Measurements from ENCODE around the gene PSAP. TPM values are rescaled to one million over a fixed set of nuclear protein-coding genes. Genes with fewer than 3 reads are reported as not detected.
"Not testable (repeated sequence)": the region's sequence is repeated elsewhere in the genome, so short reads cannot be mapped to it uniquely, and the experiment has no call there.

The PSAP gene
- polyA plus RNA-seq (ENCODE audit: insufficient read length in 12 of 12): 1,000 to 10,000 TPM in 1 of 12 donors, 100 to 1,000 TPM in 11; 304 to 1,035 (median 462) TPM
- long read RNA-seq, donor 1, transcript PSAP-202 (14 exons, 2,872 nt): major isoform, 83 of 298 reads
- long read RNA-seq, donor 1, partial matches to known transcripts: 183 of 298 reads
- long read RNA-seq, donor 1, other reads (novel, unspliced or antisense): 31 of 298 reads
- long read RNA-seq, donor 2, transcript PSAP-202 (14 exons, 2,872 nt): major isoform, 86 of 264 reads
- long read RNA-seq, donor 2, partial matches to known transcripts: 72 of 264 reads
- long read RNA-seq, donor 2, other reads (novel, unspliced or antisense): 105 of 264 reads
- long read RNA-seq, donor 3, transcript PSAP-202 (14 exons, 2,872 nt): major isoform, 28 of 82 reads
- long read RNA-seq, donor 3, partial matches to known transcripts: 32 of 82 reads
- long read RNA-seq, donor 3, other reads (novel, unspliced or antisense): 22 of 82 reads
- long read RNA-seq, donor 4, transcript PSAP-202 (14 exons, 2,872 nt): major isoform, 21 of 303 reads
- long read RNA-seq, donor 4, partial matches to known transcripts: 269 of 303 reads
- long read RNA-seq, donor 4, other reads (novel, unspliced or antisense): 13 of 303 reads
- long read RNA-seq, donor 5: 0 reads
- long read RNA-seq, donor 6, transcript PSAP-202 (14 exons, 2,872 nt): major isoform, 25 of 91 reads
- long read RNA-seq, donor 6, partial matches to known transcripts: 41 of 91 reads
- long read RNA-seq, donor 6, other reads (novel, unspliced or antisense): 24 of 91 reads
- long read RNA-seq, donor 7, transcript PSAP-202 (14 exons, 2,872 nt): major isoform, 26 of 64 reads
- long read RNA-seq, donor 7, partial matches to known transcripts: 21 of 64 reads
- long read RNA-seq, donor 7, other reads (novel, unspliced or antisense): 17 of 64 reads
- long read RNA-seq, donor 8, transcript PSAP-202 (14 exons, 2,872 nt): major isoform, 62 of 236 reads
- long read RNA-seq, donor 8, partial matches to known transcripts: 91 of 236 reads
- long read RNA-seq, donor 8, other reads (novel, unspliced or antisense): 83 of 236 reads
- long read RNA-seq, donor 9, transcript PSAP-202 (14 exons, 2,872 nt): major isoform, 29 of 122 reads
- long read RNA-seq, donor 9, partial matches to known transcripts: 59 of 122 reads
- long read RNA-seq, donor 9, other reads (novel, unspliced or antisense): 33 of 122 reads
- long read RNA-seq, donor 10, transcript PSAP-202 (14 exons, 2,872 nt): major isoform, 61 of 181 reads
- long read RNA-seq, donor 10, partial matches to known transcripts: 59 of 181 reads
- long read RNA-seq, donor 10, other reads (novel, unspliced or antisense): 61 of 181 reads
- long read RNA-seq, donor 11, transcript PSAP-202 (14 exons, 2,872 nt): major isoform, 74 of 171 reads
- long read RNA-seq, donor 11, partial matches to known transcripts: 45 of 171 reads
- long read RNA-seq, donor 11, other reads (novel, unspliced or antisense): 52 of 171 reads

GRCh38 chr10:71850743-71851464, at the start of gene PSAP:
Gene PSAP (minus strand): TSS chr10:71851251. CDS start chr10:71851221, 30 bp downstream.
- peak; percentile 99 for DNase-seq

GRCh38 chr10:71900441-71901180, 49.6 kb upstream of the PSAP start:
- DNase-seq: no peak

GRCh38 chr10:71899665-71900412, 48.8 kb upstream of the PSAP start:
- no peak for DNase-seq

- not testable (repeated sequence) for DNase-seq
Measured at GRCh38 chr10:71898346-71898745, 47.3 kb upstream of the PSAP start.

GRCh38 chr10:71893920-71894319, 42.9 kb upstream of the PSAP start:
- no peak for DNase-seq

- DNase-seq: no peak
Measured at GRCh38 chr10:71893258-71893815, 42.3 kb upstream of the PSAP start.

GRCh38 chr10:71891437-71891836, 40.4 kb upstream of the PSAP start:
- no peak for DNase-seq

GRCh38 chr10:71889388-71889987, 38.4 kb upstream of the PSAP start:
- no peak for DNase-seq

- DNase-seq: peak; percentile 69
Measured at GRCh38 chr10:71888623-71889387, 37.8 kb upstream of the PSAP start.

GRCh38 chr10:71888248-71888622, 37.2 kb upstream of the PSAP start:
- DNase-seq: no peak

- DNase-seq: no peak
Measured at GRCh38 chr10:71887743-71888142, 36.7 kb upstream of the PSAP start.

GRCh38 chr10:71882813-71883659, 32.0 kb upstream of the PSAP start:
- no peak for DNase-seq

- no peak for DNase-seq
Measured at GRCh38 chr10:71881647-71882355, 30.8 kb upstream of the PSAP start.

GRCh38 chr10:71881307-71881624, 30.2 kb upstream of the PSAP start:
- DNase-seq: not testable (repeated sequence)

- no peak for DNase-seq
Measured at GRCh38 chr10:71880425-71881306, 29.6 kb upstream of the PSAP start.
